Activated T-cell treated with anti-CD3 and anti-CD28 coated beads for 4 hours (primary cell): ENCODE data around the gene DAAM1.

ENCODE experiments used
- DNase-seq: peaks from one replicate; pipeline ENCODE4 v3.0.0-alpha.2; 2020

Gene DAAM1

GRCh38 chr14:59377491-59377890, 189.0 kb downstream of the DAAM1 start:
- no peak for DNase-seq

- no peak for DNase-seq
Observed at GRCh38 chr14:59377991-59378601, 189.6 kb downstream of the DAAM1 start.

DNA sequence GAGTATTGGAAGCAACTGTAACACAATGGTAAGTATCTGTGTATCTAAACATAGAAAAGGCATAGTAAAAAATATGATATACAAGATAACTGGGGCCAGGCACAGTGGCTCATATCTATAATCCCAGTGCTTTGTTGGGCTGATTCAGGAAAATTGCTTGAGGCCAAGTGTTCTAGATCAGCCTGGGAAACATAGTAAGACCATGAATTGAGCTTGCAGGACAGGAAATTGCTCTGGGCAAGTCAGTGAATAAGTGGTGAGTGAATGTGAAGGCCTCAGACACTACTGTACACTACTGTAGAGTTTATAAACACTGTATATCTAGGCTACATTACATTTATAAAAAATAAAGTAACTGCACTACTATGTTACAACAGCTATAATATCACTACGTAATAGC, 201.5 kb downstream of the DAAM1 start:
- no peak for DNase-seq

DNA sequence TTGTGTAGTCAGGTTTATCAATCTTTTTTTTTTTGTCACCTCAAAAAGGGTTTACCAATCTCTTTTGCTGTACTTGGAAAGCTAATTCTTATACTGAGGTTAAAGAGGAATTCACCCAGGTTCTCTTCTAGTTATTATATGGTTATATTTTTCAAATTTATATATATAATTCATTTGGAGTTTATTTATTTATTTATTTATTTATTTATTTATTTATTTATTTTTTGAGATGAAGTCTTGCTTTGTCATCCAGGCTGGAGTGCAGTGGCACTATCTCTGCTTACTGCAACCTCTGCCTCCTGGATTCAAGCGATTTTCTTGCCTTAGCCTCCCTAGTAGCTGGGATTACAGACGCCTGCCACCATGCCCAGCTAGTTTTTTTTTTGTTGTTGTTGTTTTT, 202.9 kb downstream of the DAAM1 start:
- no peak for DNase-seq

GRCh38 chr14:59394268-59394667, 205.8 kb downstream of the DAAM1 start:
- no peak for DNase-seq

DNA sequence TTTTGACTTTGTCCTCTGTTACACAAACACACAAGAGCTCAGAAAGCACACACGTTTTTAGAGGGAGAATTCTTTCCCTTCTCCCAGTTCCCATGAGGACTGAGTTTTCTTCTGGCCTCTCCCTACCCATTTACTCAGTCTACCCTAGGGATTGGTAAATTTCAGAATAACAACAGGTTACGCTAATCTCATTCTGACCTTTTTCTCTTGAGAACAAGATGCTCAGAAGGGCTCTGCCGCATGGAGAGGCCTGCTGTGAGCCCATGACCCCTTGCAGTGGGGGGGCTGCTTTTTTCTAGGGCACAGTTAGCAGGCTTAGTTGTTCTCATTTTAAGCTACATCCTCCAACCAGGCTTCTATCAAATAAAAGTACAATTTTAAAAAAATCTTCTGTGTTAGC, 207.2 kb downstream of the DAAM1 start:
- no peak for DNase-seq

GRCh38 chr14:59398841-59399240, 210.4 kb downstream of the DAAM1 start:
- no peak for DNase-seq

DNA sequence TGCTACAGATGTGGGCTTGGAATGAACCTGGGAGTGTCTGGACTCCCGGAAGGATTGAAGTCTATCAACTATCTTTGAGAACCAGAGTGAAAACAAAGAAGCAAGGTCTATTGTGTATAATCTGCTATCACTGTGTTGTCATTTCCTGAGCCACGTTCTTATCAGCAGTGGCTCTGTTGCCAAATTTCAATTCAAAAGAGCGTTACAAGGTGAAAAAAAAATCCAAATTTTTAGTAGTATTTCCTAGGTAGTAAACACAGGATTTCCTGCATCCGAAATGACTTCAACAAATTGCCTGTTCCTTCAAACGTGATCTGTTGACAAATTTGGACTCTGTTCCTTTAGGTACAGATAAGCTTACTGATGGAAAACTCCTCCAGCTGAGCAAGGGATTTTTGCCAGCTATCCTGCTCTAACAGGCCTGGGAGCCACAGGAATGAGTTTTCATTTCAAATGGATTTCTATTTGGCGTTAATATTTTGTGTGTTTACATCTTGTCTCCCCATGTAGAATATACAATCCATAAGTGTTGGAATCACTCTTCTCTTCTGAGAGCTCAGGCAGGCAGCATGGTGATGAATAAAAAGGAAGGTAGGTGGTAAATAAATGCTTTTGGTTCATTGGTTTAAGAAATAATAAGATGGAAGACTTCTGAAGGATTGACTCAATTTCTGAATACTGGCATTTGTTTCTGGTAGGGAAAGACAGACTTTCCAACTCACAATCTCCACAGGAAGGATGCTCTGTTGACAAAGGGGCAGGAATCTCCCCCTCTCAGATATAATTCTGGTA, 218.2 kb downstream of the DAAM1 start:
- DNase-seq, result no peak

- no peak for DNase-seq
Observed at GRCh38 chr14:59407246-59408010, 219.0 kb downstream of the DAAM1 start.

- no peak for DNase-seq
Observed at GRCh38 chr14:59415836-59416602, 227.6 kb downstream of the DAAM1 start.

DNA sequence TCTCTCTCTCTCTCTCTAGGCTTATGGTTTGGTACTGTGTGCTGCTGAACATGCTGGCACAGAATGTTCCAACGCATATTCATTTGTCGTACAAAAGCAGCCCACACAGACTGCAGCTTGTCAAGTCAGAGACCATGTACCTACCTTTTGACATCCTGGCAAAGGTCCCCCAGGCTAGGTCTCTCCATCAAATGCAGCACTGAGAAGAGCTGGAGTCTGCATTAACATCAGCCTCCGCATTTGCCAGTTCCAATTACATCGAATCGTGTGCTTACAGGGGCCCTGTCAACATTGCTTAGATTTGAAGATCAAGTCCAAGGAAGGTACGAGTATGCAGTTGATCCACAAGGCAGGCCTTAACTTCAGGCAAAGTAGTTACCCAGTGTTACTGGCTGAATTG, 228.8 kb downstream of the DAAM1 start:
- DNase-seq, result no peak

GRCh38 chr14:59419303-59419702, 230.8 kb downstream of the DAAM1 start:
- DNase-seq, result no peak
